ENCODE data around the gene SLC38A6. TPM values are rescaled to one million over a fixed set of nuclear protein-coding genes. Genes with fewer than 3 reads are reported as not detected.

Gene SLC38A6
- total and polyA plus RNA-seq, 9 donors: 6.8 to 18.7 (median 15.1) TPM

GRCh38 chr14:61019537-61019936, 38.5 kb downstream of the SLC38A6 start:
- intact Hi-C loops (cut with DNase I): loop anchor here in 1 of 4 donors (10.0 kb wide), 1 partner anchor 395 kb away; no protein-coding TSS in a partner anchor
- no peak for TF ChIP-seq EP300 (IDR thresholded peaks at IDR 0.05)
- TF ChIP-seq, protein P1, sequence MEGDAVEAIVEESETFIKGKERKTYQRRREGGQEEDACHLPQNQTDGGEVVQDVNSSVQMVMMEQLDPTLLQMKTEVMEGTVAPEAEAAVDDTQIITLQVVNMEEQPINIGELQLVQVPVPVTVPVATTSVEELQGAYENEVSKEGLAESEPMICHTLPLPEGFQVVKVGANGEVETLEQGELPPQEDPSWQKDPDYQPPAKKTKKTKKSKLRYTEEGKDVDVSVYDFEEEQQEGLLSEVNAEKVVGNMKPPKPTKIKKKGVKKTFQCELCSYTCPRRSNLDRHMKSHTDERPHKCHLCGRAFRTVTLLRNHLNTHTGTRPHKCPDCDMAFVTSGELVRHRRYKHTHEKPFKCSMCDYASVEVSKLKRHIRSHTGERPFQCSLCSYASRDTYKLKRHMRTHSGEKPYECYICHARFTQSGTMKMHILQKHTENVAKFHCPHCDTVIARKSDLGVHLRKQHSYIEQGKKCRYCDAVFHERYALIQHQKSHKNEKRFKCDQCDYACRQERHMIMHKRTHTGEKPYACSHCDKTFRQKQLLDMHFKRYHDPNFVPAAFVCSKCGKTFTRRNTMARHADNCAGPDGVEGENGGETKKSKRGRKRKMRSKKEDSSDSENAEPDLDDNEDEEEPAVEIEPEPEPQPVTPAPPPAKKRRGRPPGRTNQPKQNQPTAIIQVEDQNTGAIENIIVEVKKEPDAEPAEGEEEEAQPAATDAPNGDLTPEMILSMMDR (IDR thresholded peaks at IDR 0.05): no peak
- no peak for TF ChIP-seq POLR2A (IDR thresholded peaks at IDR 0.05)
- no peaks in the 10 kb centered on the region for H3K36me3 ChIP-seq
- no peaks in the 10 kb centered on the region for H3K27me3 ChIP-seq
- no peak for DNase-seq
- WGBS, 3 donors: 81 to 85% (median 83%) methylated on average over 1 of the region's 1 CpG
- H3K4me1 ChIP-seq (ENCODE audit: insufficient read depth): no peaks in the 10 kb centered on the region
- H3K9me3 ChIP-seq: no peaks in the 10 kb centered on the region
- no peak overlapping the region for H3K4me3 ChIP-seq
- no peak overlapping the region for H3K27ac ChIP-seq

DNA sequence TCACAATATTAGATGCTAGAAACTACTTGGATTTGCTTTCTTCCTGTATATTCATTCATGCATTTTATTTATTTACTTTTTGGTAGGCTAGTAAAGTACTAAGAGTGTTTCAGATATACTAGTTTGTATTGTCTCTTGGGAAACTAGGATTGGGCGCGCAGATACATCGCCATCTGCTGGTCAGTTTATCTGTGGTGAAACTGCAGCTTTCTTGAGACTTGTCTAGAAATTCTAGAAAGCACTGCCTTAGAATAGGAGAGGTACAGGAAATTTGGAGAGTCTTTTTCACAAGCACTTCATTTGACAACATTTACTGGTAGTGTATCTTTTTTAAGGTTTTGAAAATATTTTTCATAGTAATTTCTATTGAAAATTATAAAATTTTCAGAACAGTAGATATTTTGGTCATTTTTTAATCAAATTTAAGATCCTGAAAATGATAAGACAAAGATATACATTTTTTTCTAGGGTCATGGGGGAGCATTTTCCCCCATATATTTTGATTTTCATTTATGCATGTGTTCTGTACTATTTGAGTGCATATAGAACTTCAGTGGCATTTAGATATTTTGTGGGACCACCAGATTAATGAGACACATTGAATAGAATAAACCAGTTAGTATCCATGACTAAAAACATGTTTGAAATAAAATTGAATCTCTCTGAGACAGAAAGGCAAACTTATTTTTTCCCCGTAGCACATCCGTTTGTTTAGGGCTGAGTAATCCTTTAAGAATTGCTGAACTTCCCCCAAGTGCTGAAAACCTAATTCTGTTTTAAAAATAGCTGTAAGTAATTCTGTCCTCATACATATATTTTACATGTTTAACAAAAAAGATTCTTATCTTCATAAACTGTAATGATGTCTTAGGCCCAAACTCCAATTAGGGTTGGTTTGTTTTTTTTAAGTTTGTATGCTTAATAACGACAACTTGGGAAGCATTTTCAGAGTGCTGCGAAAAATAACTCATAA, 44.5 kb downstream of the SLC38A6 start:
- Histone ChIP-seq H3K4me3 (no peak overlapping the region), H3K27me3 (no peaks in the 10 kb centered on the region), H3K27ac (no peak overlapping the region), H3K9me3 (no peaks in the 10 kb centered on the region), H3K36me3 (no peaks in the 10 kb centered on the region), H3K4me1 (ENCODE audit: insufficient read depth) (no peaks in the 10 kb centered on the region)
- DNase-seq: peak; percentile 33 to 65 (median 44)
- no peak for TF ChIP-seq POLR2A (IDR thresholded peaks at IDR 0.05)
- TF ChIP-seq, protein P1 (IDR thresholded peaks at IDR 0.05): peak; percentile 59 to 70 (median 64)
- WGBS, 3 donors: 53 to 56% (median 55%) methylated on average over 7 of the region's 7 CpGs
- intact Hi-C loops (cut with DNase I): loop anchor here (5.0 to 10.0 kb wide), 4 partner anchors 219 to 401 kb away; no protein-coding TSS in a partner anchor

GRCh38 chr14:61026526-61026925, 45.5 kb downstream of the SLC38A6 start:
- Histone ChIP-seq H3K4me1 (ENCODE audit: insufficient read depth) (no peaks in the 10 kb centered on the region), H3K27ac (no peak overlapping the region), H3K4me3 (no peak overlapping the region), H3K9me3 (no peaks in the 10 kb centered on the region), H3K36me3 (no peaks in the 10 kb centered on the region), H3K27me3 (no peaks in the 10 kb centered on the region)
- intact Hi-C loops (cut with DNase I): loop anchor here (5.0 to 10.0 kb wide), 4 partner anchors 218 to 402 kb away; no protein-coding TSS in a partner anchor
- 93 to 99% (median 97%) methylated on average over 2 of the region's 2 CpGs for WGBS, 3 donors
- DNase-seq: no peak
- TF ChIP-seq POLR2A (IDR thresholded peaks at IDR 0.05) (no peak), EP300 (IDR thresholded peaks at IDR 0.05) (no peak)
- TF ChIP-seq, protein P1 (IDR thresholded peaks at IDR 0.05): no peak

- H3K9me3 ChIP-seq: no peaks in the 10 kb centered on the region
- no peaks in the 10 kb centered on the region for H3K4me1 ChIP-seq (ENCODE audit: insufficient read depth)
- TF ChIP-seq POLR2A (IDR thresholded peaks at IDR 0.05) (no peak), EP300 (IDR thresholded peaks at IDR 0.05) (no peak)
- TF ChIP-seq, protein P1 (IDR thresholded peaks at IDR 0.05): no peak
- H3K36me3 ChIP-seq: no peaks in the 10 kb centered on the region
- no peaks in the 10 kb centered on the region for H3K27me3 ChIP-seq
- no peak overlapping the region for H3K27ac ChIP-seq
- H3K4me3 ChIP-seq: no peak overlapping the region
- DNase-seq: no peak
- intact Hi-C loops (cut with DNase I): loop anchor here in 1 of 4 donors (5.0 kb wide), 1 partner anchor 404 kb away; no protein-coding TSS in a partner anchor
These were observed 50.0 kb downstream of the SLC38A6 start for GRCh38 chr14:61031026-61031425.
